Measurements from ENCODE around the gene NHEJ1. TPM values are rescaled to one million over a fixed set of nuclear protein-coding genes. Genes with fewer than 3 reads are reported as not detected.

NHEJ1 gene
- total and polyA plus RNA-seq, 2 experiments from 2014 or later: 8.4 to 9.4 TPM

DNA sequence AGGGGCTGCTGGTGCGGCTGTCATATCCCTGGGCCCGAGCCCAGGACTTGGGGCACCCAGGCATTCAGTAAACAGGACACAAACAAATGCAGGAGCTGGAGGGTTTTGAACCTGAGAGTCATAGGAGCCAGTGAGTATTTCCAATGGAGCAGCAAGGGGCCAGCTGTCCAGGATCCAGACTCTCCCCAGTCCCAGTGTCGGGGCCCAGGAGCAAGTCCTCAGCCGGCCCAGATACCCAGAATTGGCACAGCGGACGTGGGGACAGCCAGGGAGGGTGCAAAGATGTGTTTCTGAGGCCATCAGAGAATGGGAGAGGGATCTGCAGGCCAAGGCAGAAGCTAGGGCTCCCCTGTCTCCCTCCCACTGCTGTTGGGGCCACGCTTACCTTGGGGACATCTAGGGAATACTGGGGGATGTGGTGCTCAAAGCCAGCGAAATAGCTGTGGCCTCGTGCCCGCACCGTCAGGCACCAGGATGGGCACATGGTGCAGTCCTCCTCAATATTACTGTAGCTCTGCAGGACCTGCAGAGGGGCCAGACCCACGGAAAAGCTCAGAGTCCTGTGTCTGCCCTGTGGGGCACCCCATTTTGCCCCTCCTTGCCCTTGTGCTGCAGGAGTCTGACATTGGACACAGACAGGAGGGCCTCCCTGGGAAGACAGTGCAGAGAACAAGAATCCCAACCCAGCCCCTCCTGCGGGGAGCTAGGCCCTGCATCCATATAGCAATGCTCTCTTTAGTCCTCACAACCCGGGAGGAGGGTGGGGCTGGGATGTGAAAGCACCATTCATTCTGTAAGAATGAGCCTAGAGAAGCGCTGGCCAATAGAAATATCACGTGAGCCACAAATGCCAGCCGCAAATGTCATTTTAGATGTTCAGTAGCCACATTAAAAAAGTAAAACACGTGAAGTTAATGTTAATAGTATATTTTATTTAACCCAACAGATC lies 134.7 kb downstream of the NHEJ1 start:
- Histone ChIP-seq H3K9me3 (ENCODE audit: low read depth) (no peaks in the 10 kb centered on the region), H3K36me3 (no peaks in the 10 kb centered on the region), H3K4me1 (ENCODE audit: low read depth) (no peaks in the 10 kb centered on the region), H3K4me3 (no peak overlapping the region), H3K27me3 (peaks cover 33% of the 10 kb centered on the region), H3K27ac (no peak overlapping the region)
- TF ChIP-seq, protein P1, sequence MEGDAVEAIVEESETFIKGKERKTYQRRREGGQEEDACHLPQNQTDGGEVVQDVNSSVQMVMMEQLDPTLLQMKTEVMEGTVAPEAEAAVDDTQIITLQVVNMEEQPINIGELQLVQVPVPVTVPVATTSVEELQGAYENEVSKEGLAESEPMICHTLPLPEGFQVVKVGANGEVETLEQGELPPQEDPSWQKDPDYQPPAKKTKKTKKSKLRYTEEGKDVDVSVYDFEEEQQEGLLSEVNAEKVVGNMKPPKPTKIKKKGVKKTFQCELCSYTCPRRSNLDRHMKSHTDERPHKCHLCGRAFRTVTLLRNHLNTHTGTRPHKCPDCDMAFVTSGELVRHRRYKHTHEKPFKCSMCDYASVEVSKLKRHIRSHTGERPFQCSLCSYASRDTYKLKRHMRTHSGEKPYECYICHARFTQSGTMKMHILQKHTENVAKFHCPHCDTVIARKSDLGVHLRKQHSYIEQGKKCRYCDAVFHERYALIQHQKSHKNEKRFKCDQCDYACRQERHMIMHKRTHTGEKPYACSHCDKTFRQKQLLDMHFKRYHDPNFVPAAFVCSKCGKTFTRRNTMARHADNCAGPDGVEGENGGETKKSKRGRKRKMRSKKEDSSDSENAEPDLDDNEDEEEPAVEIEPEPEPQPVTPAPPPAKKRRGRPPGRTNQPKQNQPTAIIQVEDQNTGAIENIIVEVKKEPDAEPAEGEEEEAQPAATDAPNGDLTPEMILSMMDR (IDR thresholded peaks at IDR 0.05; ENCODE audit: low read depth, low read length): no peak
- no peak for DNase-seq (ENCODE audit: low read depth in 1 of 2, low spot score in 1 of 2)

Other genes starting within 250 kb of the NHEJ1 start
- 0.06 TPM in 1 of 2 replicates, not detected in the other for gene CDK5R2, start 201.1 kb downstream of the NHEJ1 start, total RNA-seq
- gene CDK5R2, start 201.1 kb downstream of the NHEJ1 start, polyA plus RNA-seq: 0.22 and 0.24 TPM in 2 replicates
- gene FEV, start 175.6 kb downstream of the NHEJ1 start, total RNA-seq: not detected in 2 replicates
- not detected in 2 replicates for gene FEV, start 175.6 kb downstream of the NHEJ1 start, polyA plus RNA-seq
- not detected in 2 replicates for gene CRYBA2, start 167.4 kb downstream of the NHEJ1 start, total RNA-seq
- gene CRYBA2, start 167.4 kb downstream of the NHEJ1 start, polyA plus RNA-seq: not detected in 2 replicates
- gene CFAP65, start 119.3 kb downstream of the NHEJ1 start, total RNA-seq: 0.07 and 2.2 TPM in 2 replicates
- 0.12 and 0.45 TPM in 2 replicates for gene CFAP65, start 119.3 kb downstream of the NHEJ1 start, polyA plus RNA-seq
- not detected in 2 replicates for gene IHH, start 99.9 kb downstream of the NHEJ1 start, total RNA-seq
- gene IHH, start 99.9 kb downstream of the NHEJ1 start, polyA plus RNA-seq: not detected in 2 replicates
- 0.09 TPM in 1 of 2 replicates, not detected in the other for gene SLC23A3, start 9.2 kb upstream of the NHEJ1 start, total RNA-seq
- gene SLC23A3, start 9.2 kb upstream of the NHEJ1 start, polyA plus RNA-seq: 0.11 TPM in 1 of 2 replicates, not detected in the other
- gene CNPPD1, start 16.1 kb upstream of the NHEJ1 start, total RNA-seq: 42.1 and 42.6 TPM in 2 replicates
- 70.2 and 81.9 TPM in 2 replicates for gene CNPPD1, start 16.1 kb upstream of the NHEJ1 start, polyA plus RNA-seq
- gene RETREG2, start 17.5 kb upstream of the NHEJ1 start, total RNA-seq: 72.0 and 74.0 TPM in 2 replicates
- gene RETREG2, start 17.5 kb upstream of the NHEJ1 start, polyA plus RNA-seq: 77.6 and 101 TPM in 2 replicates
- 32.6 and 35.4 TPM in 2 replicates for gene ZFAND2B, start 46.0 kb upstream of the NHEJ1 start, total RNA-seq
- gene ZFAND2B, start 46.0 kb upstream of the NHEJ1 start, polyA plus RNA-seq: 49.0 and 54.8 TPM in 2 replicates
- 9.6 and 24.2 TPM in 2 replicates for gene ABCB6, start 58.1 kb upstream of the NHEJ1 start, total RNA-seq
- 24.2 and 32.9 TPM in 2 replicates for gene ABCB6, start 58.1 kb upstream of the NHEJ1 start, polyA plus RNA-seq
- 71.4 and 75.1 TPM in 2 replicates for gene ATG9A, start 68.8 kb upstream of the NHEJ1 start, total RNA-seq
- gene ATG9A, start 68.8 kb upstream of the NHEJ1 start, polyA plus RNA-seq: 74.3 and 85.0 TPM in 2 replicates
- gene ANKZF1, start 69.0 kb upstream of the NHEJ1 start, total RNA-seq: 100 and 139 TPM in 2 replicates
- 135 and 175 TPM in 2 replicates for gene ANKZF1, start 69.0 kb upstream of the NHEJ1 start, polyA plus RNA-seq
- 10.4 TPM in 2 replicates for gene GLB1L, start 84.6 kb upstream of the NHEJ1 start, total RNA-seq
- gene GLB1L, start 84.6 kb upstream of the NHEJ1 start, polyA plus RNA-seq: 3.3 and 12.0 TPM in 2 replicates
- 28.5 and 31.6 TPM in 2 replicates for gene STK16, start 84.7 kb upstream of the NHEJ1 start, total RNA-seq
- 12.1 and 15.8 TPM in 2 replicates for gene STK16, start 84.7 kb upstream of the NHEJ1 start, polyA plus RNA-seq
- gene TUBA4B, start 92.4 kb upstream of the NHEJ1 start, total RNA-seq: not detected in 2 replicates
- not detected in 2 replicates for gene TUBA4B, start 92.4 kb upstream of the NHEJ1 start, polyA plus RNA-seq
- gene TUBA4A, start 93.1 kb upstream of the NHEJ1 start, total RNA-seq: 1.6 and 2.6 TPM in 2 replicates
- 2.3 and 6.5 TPM in 2 replicates for gene TUBA4A, start 93.1 kb upstream of the NHEJ1 start, polyA plus RNA-seq
- 182 and 223 TPM in 2 replicates for gene DNAJB2, start 118.6 kb upstream of the NHEJ1 start, total RNA-seq
- 60.6 and 61.0 TPM in 2 replicates for gene DNAJB2, start 118.6 kb upstream of the NHEJ1 start, polyA plus RNA-seq
- 0.36 and 1.2 TPM in 2 replicates for gene PTPRN, start 148.6 kb upstream of the NHEJ1 start, total RNA-seq
- 0.22 and 1.4 TPM in 2 replicates for gene PTPRN, start 148.6 kb upstream of the NHEJ1 start, polyA plus RNA-seq
- gene RESP18, start 171.9 kb upstream of the NHEJ1 start, total RNA-seq: not detected in 2 replicates
- not detected in 2 replicates for gene RESP18, start 171.9 kb upstream of the NHEJ1 start, polyA plus RNA-seq
- 67.2 and 70.4 TPM in 2 replicates for gene DNPEP, start 227.1 kb upstream of the NHEJ1 start, total RNA-seq
- gene DNPEP, start 227.1 kb upstream of the NHEJ1 start, polyA plus RNA-seq: 104 and 117 TPM in 2 replicates